ENCODE measurements around the gene ANGPTL1.

ANGPTL1 gene

GRCh38 chr1:178844436-178844835, 26.4 kb downstream of the ANGPTL1 start:
- H3K4me3 ChIP-seq (ENCODE audit: low read depth, low read length): no peak overlapping the region
- no peak for DNase-seq
- no peaks in the 10 kb centered on the region for H3K9me3 ChIP-seq
- TF ChIP-seq CTCF (IDR thresholded peaks at IDR 0.05; ENCODE audit: low read depth, low read length): no peak
- H3K27me3 ChIP-seq: no peaks in the 10 kb centered on the region
- H3K4me1 ChIP-seq: no peaks in the 10 kb centered on the region
- no peaks in the 10 kb centered on the region for H3K36me3 ChIP-seq

GRCh38 chr1:178825167-178825566, 45.7 kb downstream of the ANGPTL1 start:
- DNase-seq: no peak
- no peaks in the 10 kb centered on the region for H3K36me3 ChIP-seq
- no peaks in the 10 kb centered on the region for H3K9me3 ChIP-seq
- no peaks in the 10 kb centered on the region for H3K27me3 ChIP-seq
- H3K4me1 ChIP-seq: no peaks in the 10 kb centered on the region
- H3K4me3 ChIP-seq (ENCODE audit: low read depth, low read length): no peak overlapping the region
- TF ChIP-seq CTCF (IDR thresholded peaks at IDR 0.05; ENCODE audit: low read depth, low read length): no peak

- no peaks in the 10 kb centered on the region for H3K4me1 ChIP-seq
- no peaks in the 10 kb centered on the region for H3K9me3 ChIP-seq
- no peak for TF ChIP-seq CTCF (IDR thresholded peaks at IDR 0.05; ENCODE audit: low read depth, low read length)
- no peak for DNase-seq
- H3K36me3 ChIP-seq: no peaks in the 10 kb centered on the region
- H3K27me3 ChIP-seq: no peaks in the 10 kb centered on the region
- H3K4me3 ChIP-seq (ENCODE audit: low read depth, low read length): no peak overlapping the region
Measured at GRCh38 chr1:178821134-178821866, 49.6 kb downstream of the ANGPTL1 start.

GRCh38 chr1:178819123-178819522, 51.8 kb downstream of the ANGPTL1 start:
- Histone ChIP-seq H3K9me3 (no peaks in the 10 kb centered on the region), H3K27me3 (no peaks in the 10 kb centered on the region), H3K36me3 (no peaks in the 10 kb centered on the region), H3K4me3 (ENCODE audit: low read depth, low read length) (no peak overlapping the region), H3K4me1 (no peaks in the 10 kb centered on the region)
- no peak for TF ChIP-seq CTCF (IDR thresholded peaks at IDR 0.05; ENCODE audit: low read depth, low read length)
- no peak for DNase-seq

- H3K36me3 ChIP-seq: no peaks in the 10 kb centered on the region
- TF ChIP-seq CTCF (IDR thresholded peaks at IDR 0.05; ENCODE audit: low read depth, low read length): no peak
- no peak overlapping the region for H3K4me3 ChIP-seq (ENCODE audit: low read depth, low read length)
- no peaks in the 10 kb centered on the region for H3K27me3 ChIP-seq
- no peak for DNase-seq
- H3K4me1 ChIP-seq: no peaks in the 10 kb centered on the region
- H3K9me3 ChIP-seq: no peaks in the 10 kb centered on the region
Measured at GRCh38 chr1:178818416-178818815, 52.5 kb downstream of the ANGPTL1 start.

- DNase-seq: no peak
- Histone ChIP-seq H3K9me3 (no peaks in the 10 kb centered on the region), H3K4me3 (ENCODE audit: low read depth, low read length) (no peak overlapping the region), H3K27me3 (no peaks in the 10 kb centered on the region), H3K4me1 (no peaks in the 10 kb centered on the region), H3K36me3 (no peaks in the 10 kb centered on the region)
- TF ChIP-seq CTCF (IDR thresholded peaks at IDR 0.05; ENCODE audit: low read depth, low read length): no peak
Measured at GRCh38 chr1:178810585-178810984, 60.3 kb downstream of the ANGPTL1 start.
